K562 (cell line): Measurements from ENCODE around the gene SERINC3. TPM values are rescaled to one million over a fixed set of nuclear protein-coding genes. Genes with fewer than 3 reads are reported as not detected.
A peak's percentile ranks its signal among the peaks of the same experiment; 100 is the strongest.

Source experiments
- FOSL1 ChIP-seq: fragments of 200-800 bp; sonication (Bioruptor generic); conservative IDR thresholded peaks from 2 replicates; pipeline ENCODE4 v1.6.1; 2016; ENCODE audit warnings: missing genetic modification characterization, missing compliant biosample characterization
- GATA2 ChIP-seq: sonication (generic); formaldehyde crosslinking; IDR thresholded peaks from 2 replicates; pipeline ENCODE4 v1.4.0; 2020; ENCODE audit warnings: mild to moderate bottlenecking, missing genetic modification reagents
- HLTF ChIP-seq: fragments of 450-650 bp; IDR thresholded peaks from 2 replicates; pipeline ENCODE4 v1.6.1; 2016
- NFE2 ChIP-seq: IDR thresholded peaks from 2 replicates; pipeline ENCODE4 v1.6.1; 2014; ENCODE audit warnings: antibody characterized with exemption, low read depth
- NFIX ChIP-seq: fragments of 250-450 bp; sonication (Bioruptor Pico); IDR thresholded peaks from 2 replicates; pipeline ENCODE4 v1.4.0; 2020; ENCODE audit warnings: low read depth, mild to moderate bottlenecking, moderate library complexity
- POLR2G ChIP-seq: fragments of 200-400 bp; formaldehyde crosslinking; IDR thresholded peaks from 2 replicates; pipeline ENCODE4 v1.6.1; 2017; ENCODE audit warnings: low read depth, mild to moderate bottlenecking, antibody characterized with exemption, low read length, moderate library complexity
- SMC3 ChIP-seq: conservative IDR thresholded peaks from 2 replicates; pipeline ENCODE4 v1.6.1; 2011; ENCODE audit warnings: low read depth, low read length, improper control_type of control experiment; ENCODE audit not compliant: insufficient read depth
- TGIF2 ChIP-seq: sonication (generic); formaldehyde crosslinking; IDR thresholded peaks from 2 replicates; pipeline ENCODE4 v1.8.1; 2022; ENCODE audit warnings: mild to moderate bottlenecking, missing genetic modification reagents, moderate library complexity
- TRIM24 ChIP-seq, 2 experiments: fragments of 450-650 bp; IDR thresholded peaks; 2 replicates each; pipeline ENCODE4 v1.6.1; 2016
- ZNF316 ChIP-seq: fragments of 450-650 bp; IDR thresholded peaks from 2 replicates; pipeline ENCODE4 v1.6.1; 2016
- polyA plus RNA-seq, 8 experiments: library from polyadenylated mRNA; depleted of rRNA in 4 of 8; stranded (reverse) in 5 of 8; unstranded in 3 of 8; fragments of >200 nt; fragmentation: Nextera tagmentation in 2 of 8; fragmentation: Illumina TruSeq in 1 of 8; extraction: Ambion mirVana in 2 of 8; extraction: Trizol in 1 of 8; gene quantifications; 2 replicates each; pipeline versions ENCODE4 v1.2.1 to v1.2.3, GENCODE V29; 2011 to 2014; ENCODE audit warnings: inconsistent platforms in 1 of 8, missing spikeins in 1 of 8
- total RNA-seq, 7 experiments: library from RNA; depleted of rRNA in 6 of 7; stranded (reverse); fragments of >200 nt in 6 of 7; fragmentation: Illumina TruSeq in 2 of 7; extraction: Trizol in 2 of 7; gene quantifications; 2 replicates each; pipeline versions ENCODE4 v1.2.1 to v1.2.3, GENCODE V29; 2011 to 2021; ENCODE audit warnings: low replicate concordance in 1 of 7
- TF ChIP-seq, protein P1 (sequence below): fragments of 200-800 bp; sonication (Bioruptor generic); IDR thresholded peaks from 2 replicates; pipeline ENCODE4 v1.6.1; 2017; ENCODE audit warnings: missing genetic modification characterization, missing compliant biosample characterization
- TF ChIP-seq, protein P2 (sequence below): fragments of 250-450 bp; sonication (Bioruptor Pico); IDR thresholded peaks from 2 replicates; pipeline ENCODE4 v1.5.0; 2021; ENCODE audit warnings: mild to moderate bottlenecking, borderline replicate concordance
- TF ChIP-seq, protein P3 (sequence below): fragments of 250-450 bp; sonication (Bioruptor Pico); IDR thresholded peaks from 2 replicates; pipeline ENCODE4 v1.8.0; 2021; ENCODE audit warnings: moderate library complexity, mild to moderate bottlenecking, inconsistent platforms
- TF ChIP-seq, protein P4 (sequence below): fragments of 450-650 bp; IDR thresholded peaks from 2 replicates; pipeline ENCODE4 v1.6.1; 2016; ENCODE audit warnings: antibody characterized with exemption
- TF ChIP-seq, protein P5 (sequence below), 2 experiments: fragments of 450-650 bp in 1 of 2; sonication (generic) in 1 of 2; formaldehyde crosslinking in 1 of 2; IDR thresholded peaks in 1 of 2; conservative IDR thresholded peaks in 1 of 2; 2 replicates each; pipeline versions ENCODE4 v1.6.1 to v1.8.1; 2016 to 2023; ENCODE audit warnings: mild to moderate bottlenecking in 2 of 2, moderate library complexity in 2 of 2, inconsistent platforms in 1 of 2, missing genetic modification reagents in 1 of 2
- TF ChIP-seq, protein P6 (sequence below): fragments of 250-450 bp; sonication (Bioruptor Pico); IDR thresholded peaks from 2 replicates; pipeline ENCODE4 v1.4.0; 2020; ENCODE audit warnings: borderline replicate concordance
- TF ChIP-seq, protein P7 (sequence below): fragments of 250-450 bp; sonication (Bioruptor Pico); IDR thresholded peaks from 2 replicates; pipeline ENCODE4 v1.5.0; 2020; ENCODE audit warnings: mild to moderate bottlenecking, borderline replicate concordance

The SERINC3 gene
- total and polyA plus RNA-seq, 9 of the 15 experiments (the other 6 are each of a cell fraction or from before 2014, with no cell fraction given) = 24.7 to 107 (median 48.8) TPM

DNA sequence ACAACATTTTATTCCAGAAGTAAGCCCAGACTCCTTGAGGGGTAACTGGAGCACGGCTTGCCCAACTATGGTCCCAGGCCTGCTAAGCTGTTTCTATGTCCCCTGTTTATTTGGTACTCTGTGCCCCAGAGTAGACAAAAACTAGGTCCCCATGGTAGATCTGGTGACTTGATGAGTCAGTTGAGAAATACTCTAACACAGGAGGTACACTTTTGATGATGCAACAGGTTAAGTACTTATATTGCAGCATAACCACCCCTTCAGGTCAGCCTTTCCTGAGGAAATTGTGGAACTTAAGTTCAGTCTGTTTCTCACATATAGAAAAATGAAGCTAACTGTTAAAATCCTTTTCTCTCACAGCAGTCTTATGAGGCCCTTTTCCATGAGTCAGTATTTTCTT, 26.6 kb downstream of the SERINC3 start (continued):
- TF ChIP-seq NFIX (CRISPR knock-in tag) (no peak), NFE2 (no peak), SMC3 (no peak), ZNF316 (0 out of 2 replicates have a peak, but pooled peaks have one; percentile 13), TRIM24 (IDR thresholded peaks at IDR 0.05) (peak in 1 of 2 experiments; percentile 20; a peak in 1 of 4 replicates), HLTF (no peak), POLR2G (no peak), TGIF2 (CRISPR knock-in tag) (no peak), FOSL1 (tag) (no peak), GATA2 (no peak)
- TF ChIP-seq, protein P1, sequence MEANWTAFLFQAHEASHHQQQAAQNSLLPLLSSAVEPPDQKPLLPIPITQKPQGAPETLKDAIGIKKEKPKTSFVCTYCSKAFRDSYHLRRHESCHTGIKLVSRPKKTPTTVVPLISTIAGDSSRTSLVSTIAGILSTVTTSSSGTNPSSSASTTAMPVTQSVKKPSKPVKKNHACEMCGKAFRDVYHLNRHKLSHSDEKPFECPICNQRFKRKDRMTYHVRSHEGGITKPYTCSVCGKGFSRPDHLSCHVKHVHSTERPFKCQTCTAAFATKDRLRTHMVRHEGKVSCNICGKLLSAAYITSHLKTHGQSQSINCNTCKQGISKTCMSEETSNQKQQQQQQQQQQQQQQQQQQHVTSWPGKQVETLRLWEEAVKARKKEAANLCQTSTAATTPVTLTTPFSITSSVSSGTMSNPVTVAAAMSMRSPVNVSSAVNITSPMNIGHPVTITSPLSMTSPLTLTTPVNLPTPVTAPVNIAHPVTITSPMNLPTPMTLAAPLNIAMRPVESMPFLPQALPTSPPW (CRISPR knock-in tag) = no peak
- TF ChIP-seq, protein P2, sequence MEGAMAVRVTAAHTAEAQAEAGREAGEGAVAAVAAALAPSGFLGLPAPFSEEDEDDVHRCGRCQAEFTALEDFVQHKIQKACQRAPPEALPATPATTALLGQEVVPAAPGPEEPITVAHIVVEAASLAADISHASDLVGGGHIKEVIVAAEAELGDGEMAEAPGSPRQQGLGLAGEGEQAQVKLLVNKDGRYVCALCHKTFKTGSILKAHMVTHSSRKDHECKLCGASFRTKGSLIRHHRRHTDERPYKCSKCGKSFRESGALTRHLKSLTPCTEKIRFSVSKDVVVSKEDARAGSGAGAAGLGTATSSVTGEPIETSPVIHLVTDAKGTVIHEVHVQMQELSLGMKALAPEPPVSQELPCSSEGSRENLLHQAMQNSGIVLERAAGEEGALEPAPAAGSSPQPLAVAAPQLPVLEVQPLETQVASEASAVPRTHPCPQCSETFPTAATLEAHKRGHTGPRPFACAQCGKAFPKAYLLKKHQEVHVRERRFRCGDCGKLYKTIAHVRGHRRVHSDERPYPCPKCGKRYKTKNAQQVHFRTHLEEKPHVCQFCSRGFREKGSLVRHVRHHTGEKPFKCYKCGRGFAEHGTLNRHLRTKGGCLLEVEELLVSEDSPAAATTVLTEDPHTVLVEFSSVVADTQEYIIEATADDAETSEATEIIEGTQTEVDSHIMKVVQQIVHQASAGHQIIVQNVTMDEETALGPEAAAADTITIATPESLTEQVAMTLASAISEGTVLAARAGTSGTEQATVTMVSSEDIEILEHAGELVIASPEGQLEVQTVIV = no peak
- TF ChIP-seq, protein P3, sequence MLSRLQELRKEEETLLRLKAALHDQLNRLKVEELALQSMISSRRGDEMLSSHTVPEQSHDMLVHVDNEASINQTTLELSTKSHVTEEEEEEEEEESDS = no peak
- TF ChIP-seq, protein P4, sequence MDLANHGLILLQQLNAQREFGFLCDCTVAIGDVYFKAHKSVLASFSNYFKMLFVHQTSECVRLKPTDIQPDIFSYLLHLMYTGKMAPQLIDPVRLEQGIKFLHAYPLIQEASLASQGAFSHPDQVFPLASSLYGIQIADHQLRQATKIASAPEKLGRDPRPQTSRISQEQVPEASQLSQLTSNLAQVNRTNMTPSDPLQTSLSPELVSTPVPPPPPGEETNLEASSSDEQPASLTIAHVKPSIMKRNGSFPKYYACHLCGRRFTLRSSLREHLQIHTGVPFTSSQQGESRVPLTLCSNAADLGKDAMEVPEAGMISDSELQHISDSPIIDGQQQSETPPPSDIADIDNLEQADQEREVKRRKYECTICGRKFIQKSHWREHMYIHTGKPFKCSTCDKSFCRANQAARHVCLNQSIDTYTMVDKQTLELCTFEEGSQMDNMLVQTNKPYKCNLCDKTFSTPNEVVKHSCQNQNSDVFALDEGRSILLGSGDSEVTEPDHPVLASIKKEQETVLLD = no peak
- TF ChIP-seq, protein P5, sequence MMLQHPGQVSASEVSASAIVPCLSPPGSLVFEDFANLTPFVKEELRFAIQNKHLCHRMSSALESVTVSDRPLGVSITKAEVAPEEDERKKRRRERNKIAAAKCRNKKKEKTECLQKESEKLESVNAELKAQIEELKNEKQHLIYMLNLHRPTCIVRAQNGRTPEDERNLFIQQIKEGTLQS (IDR thresholded peaks at IDR 0.05) = peak; percentile 86
- TF ChIP-seq, protein P5 (CRISPR knock-in tag; conservative IDR thresholded peaks at IDR 0.05) = no peak
- TF ChIP-seq, protein P6, sequence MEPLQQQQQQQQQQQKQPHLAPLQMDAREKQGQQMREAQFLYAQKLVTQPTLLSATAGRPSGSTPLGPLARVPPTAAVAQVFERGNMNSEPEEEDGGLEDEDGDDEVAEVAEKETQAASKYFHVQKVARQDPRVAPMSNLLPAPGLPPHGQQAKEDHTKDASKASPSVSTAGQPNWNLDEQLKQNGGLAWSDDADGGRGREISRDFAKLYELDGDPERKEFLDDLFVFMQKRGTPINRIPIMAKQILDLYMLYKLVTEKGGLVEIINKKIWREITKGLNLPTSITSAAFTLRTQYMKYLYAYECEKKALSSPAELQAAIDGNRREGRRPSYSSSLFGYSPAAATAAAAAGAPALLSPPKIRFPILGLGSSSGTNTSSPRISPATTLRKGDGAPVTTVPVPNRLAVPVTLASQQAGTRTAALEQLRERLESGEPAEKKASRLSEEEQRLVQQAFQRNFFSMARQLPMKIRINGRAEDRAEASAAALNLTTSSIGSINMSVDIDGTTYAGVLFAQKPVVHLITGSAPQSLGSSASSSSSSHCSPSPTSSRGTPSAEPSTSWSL (CRISPR knock-in tag) = no peak
- TF ChIP-seq, protein P7, sequence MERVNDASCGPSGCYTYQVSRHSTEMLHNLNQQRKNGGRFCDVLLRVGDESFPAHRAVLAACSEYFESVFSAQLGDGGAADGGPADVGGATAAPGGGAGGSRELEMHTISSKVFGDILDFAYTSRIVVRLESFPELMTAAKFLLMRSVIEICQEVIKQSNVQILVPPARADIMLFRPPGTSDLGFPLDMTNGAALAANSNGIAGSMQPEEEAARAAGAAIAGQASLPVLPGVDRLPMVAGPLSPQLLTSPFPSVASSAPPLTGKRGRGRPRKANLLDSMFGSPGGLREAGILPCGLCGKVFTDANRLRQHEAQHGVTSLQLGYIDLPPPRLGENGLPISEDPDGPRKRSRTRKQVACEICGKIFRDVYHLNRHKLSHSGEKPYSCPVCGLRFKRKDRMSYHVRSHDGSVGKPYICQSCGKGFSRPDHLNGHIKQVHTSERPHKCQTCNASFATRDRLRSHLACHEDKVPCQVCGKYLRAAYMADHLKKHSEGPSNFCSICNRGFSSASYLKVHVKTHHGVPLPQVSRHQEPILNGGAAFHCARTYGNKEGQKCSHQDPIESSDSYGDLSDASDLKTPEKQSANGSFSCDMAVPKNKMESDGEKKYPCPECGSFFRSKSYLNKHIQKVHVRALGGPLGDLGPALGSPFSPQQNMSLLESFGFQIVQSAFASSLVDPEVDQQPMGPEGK (CRISPR knock-in tag) = no peak
